Hematopoietic multipotent progenitor cell treated with erythropoietin and hydrocortisone succinate and interleukin-3 and kit ligand, for 8 days (in vitro differentiated cells): ENCODE data around the gene OTUB1.

Source experiments
- DNase-seq: peaks from one replicate; pipeline ENCODE4 v3.0.0-alpha.2; 2015

The OTUB1 gene

GRCh38 chr11:64007629-64008282, 21.5 kb downstream of the OTUB1 start:
- DNase-seq = peak; percentile 78

GRCh38 chr11:64008283-64008913, 22.2 kb downstream of the OTUB1 start:
- DNase-seq = no peak

- no peak for DNase-seq
These were observed 22.8 kb downstream of the OTUB1 start for GRCh38 chr11:64008914-64009633.

GRCh38 chr11:64009710-64010109, 23.5 kb downstream of the OTUB1 start:
- no peak for DNase-seq

GRCh38 chr11:64010783-64011182, 24.5 kb downstream of the OTUB1 start:
- DNase-seq = no peak

GRCh38 chr11:64011371-64011770, 25.1 kb downstream of the OTUB1 start:
- no peak for DNase-seq

GRCh38 chr11:64013141-64013896, 27.1 kb downstream of the OTUB1 start:
- no peak for DNase-seq

- no peak for DNase-seq
These were observed 28.1 kb downstream of the OTUB1 start for GRCh38 chr11:64014356-64014755.

- no peak for DNase-seq
These were observed 29.3 kb downstream of the OTUB1 start for GRCh38 chr11:64015510-64015909.

- no peak for DNase-seq
These were observed 30.0 kb downstream of the OTUB1 start for GRCh38 chr11:64015935-64016845.

GRCh38 chr11:64017945-64018224, 31.6 kb downstream of the OTUB1 start:
- no peak for DNase-seq

GRCh38 chr11:64018310-64018709, 32.1 kb downstream of the OTUB1 start:
- no peak for DNase-seq

- DNase-seq = no peak
These were observed 33.1 kb downstream of the OTUB1 start for GRCh38 chr11:64019106-64020037.

GRCh38 chr11:64020976-64021756, 34.9 kb downstream of the OTUB1 start:
- no peak for DNase-seq

GRCh38 chr11:64021757-64022093, 35.5 kb downstream of the OTUB1 start:
- no peak for DNase-seq

GRCh38 chr11:64022125-64022784, 36.0 kb downstream of the OTUB1 start:
- no peak for DNase-seq

GRCh38 chr11:64023712-64024710, 37.8 kb downstream of the OTUB1 start:
- DNase-seq = no peak

GRCh38 chr11:64025205-64025604, 39.0 kb downstream of the OTUB1 start:
- no peak for DNase-seq
